22Rv1 (cell line): ENCODE data around the gene LOXL1.
"Not testable (repeated sequence)": the region's sequence is repeated elsewhere in the genome, so short reads cannot be mapped to it uniquely, and the experiment has no call there.

Source experiments
- H3K27ac ChIP-seq: fragments of 450-650 bp; 2 replicates; pipeline ENCODE4 v1.5.1; 2017
- CTCF ChIP-seq: fragments of 450-650 bp; IDR thresholded peaks from 2 replicates; pipeline ENCODE4 v1.5.1; 2017; ENCODE audit warnings: mild to moderate bottlenecking
- ZFX ChIP-seq: fragments of 450-650 bp; IDR thresholded peaks from 2 replicates; pipeline ENCODE4 v1.6.1; 2017; ENCODE audit warnings: antibody characterized with exemption, borderline replicate concordance

Gene LOXL1

GRCh38 chr15:73969151-73969759 is 43.0 kb downstream of the LOXL1 start:
- H3K27ac ChIP-seq: no peak overlapping the region
- no peak for TF ChIP-seq ZFX
- no peak for TF ChIP-seq CTCF

GRCh38 chr15:73972984-73973682 is 46.9 kb downstream of the LOXL1 start:
- TF ChIP-seq ZFX (no peak), CTCF (peak; percentile 90)
- H3K27ac ChIP-seq: peak overlapping the region; percentile 15; the same call in 1 of the 2 replicates

GRCh38 chr15:73973683-73974200 is 47.5 kb downstream of the LOXL1 start:
- H3K27ac ChIP-seq: peak overlapping the region; percentile 15; the same call in 1 of the 2 replicates

- not testable (repeated sequence) for H3K27ac ChIP-seq
These were observed 49.3 kb downstream of the LOXL1 start for GRCh38 chr15:73975440-73976125.

- no peak for TF ChIP-seq CTCF
- TF ChIP-seq ZFX: no peak
- no peak overlapping the region for H3K27ac ChIP-seq
These were observed 52.6 kb downstream of the LOXL1 start for GRCh38 chr15:73978896-73979295.

GRCh38 chr15:73979636-73980035 is 53.4 kb downstream of the LOXL1 start:
- TF ChIP-seq CTCF (no peak), ZFX (no peak)
- no peak overlapping the region for H3K27ac ChIP-seq

GRCh38 chr15:73981761-73982221 is 55.5 kb downstream of the LOXL1 start:
- no peak overlapping the region for H3K27ac ChIP-seq
- TF ChIP-seq CTCF: no peak
- no peak for TF ChIP-seq ZFX
